Spleen (tissue), 11 donors: Measurements from ENCODE around the gene PARD3. TPM values are rescaled to one million over a fixed set of nuclear protein-coding genes. Genes with fewer than 3 reads are reported as not detected.

Experiments used
- DNase-seq: peaks from one replicate; pipeline ENCODE4 v3.0.0-alpha.2; 2020
- H3K27ac ChIP-seq, 8 donors: fragments of 200-600 bp; sonication (generic) in 7 of 8; 1 replicate in 4 of 8; 2 replicates in 4 of 8; pipeline versions ENCODE4 v1.5.0 to v1.8.0; 2016 to 2021; ENCODE audit warnings: inconsistent platforms in 4 of 8, mild to moderate bottlenecking in 4 of 8, moderate library complexity in 1 of 8
- H3K27me3 ChIP-seq, 7 donors: fragments of 200-600 bp; sonication (generic) in 6 of 7; replicated peaks in 1 of 7; 1 replicate in 4 of 7; 2 replicates in 3 of 7; pipeline versions ENCODE4 v1.5.0 to v1.8.0; 2016 to 2021; ENCODE audit warnings: inconsistent platforms in 3 of 7, mild to moderate bottlenecking in 1 of 7
- H3K36me3 ChIP-seq, 6 donors: fragments of 200-600 bp; sonication (generic) in 5 of 6; 1 replicate in 4 of 6; 2 replicates in 2 of 6; pipeline versions ENCODE4 v1.5.0 to v1.8.0; 2016 to 2021; ENCODE audit warnings: inconsistent platforms in 2 of 6
- H3K4me1 ChIP-seq, 6 donors: fragments of 200-600 bp; sonication (generic) in 5 of 6; 1 replicate in 3 of 6; 2 replicates in 3 of 6; pipeline versions ENCODE4 v1.5.0 to v1.8.0; 2016 to 2021; ENCODE audit warnings: inconsistent platforms in 3 of 6
- H3K4me3 ChIP-seq, 8 donors: fragments of 200-600 bp; sonication (generic) in 7 of 8; 1 replicate in 4 of 8; 2 replicates in 4 of 8; pipeline versions ENCODE4 v1.5.0 to v1.8.0; 2016 to 2021; ENCODE audit warnings: inconsistent platforms in 4 of 8, mild to moderate bottlenecking in 4 of 8, moderate library complexity in 2 of 8
- H3K9me3 ChIP-seq, 8 donors: fragments of 200-600 bp; sonication (generic) in 7 of 8; 1 replicate in 4 of 8; 2 replicates in 4 of 8; pipeline versions ENCODE4 v1.5.0 to v1.8.0; 2016 to 2021; ENCODE audit warnings: inconsistent platforms in 4 of 8
- POLR2A ChIP-seq, 3 donors: fragments of 450-650 bp; IDR thresholded peaks; one replicate each; pipeline ENCODE4 v1.5.1; 2017; ENCODE audit warnings: antibody characterized with exemption in 3 of 3, mild to moderate bottlenecking in 1 of 3
- POLR2AphosphoS5 ChIP-seq, 3 donors: sonication (generic); formaldehyde crosslinking; IDR thresholded peaks; one replicate each; pipeline ENCODE4 v1.5.1; 2017; ENCODE audit warnings: antibody characterized with exemption in 3 of 3
- WGBS, 5 donors: extraction: QIAGEN DNeasy Blood & Tissue Kit in 3 of 5; methylation state at CpG; one replicate each; pipeline versions ENCODE4 v1.1.5 to v1.1.7; 2013 to 2018; 5-methylcytosine and 5-hydroxymethylcytosine counted together
- intact Hi-C: fragments of 100-400 bp; cut with DNase I; formaldehyde crosslinking; loops from one replicate; pipeline ENCODE4 v1.15.0; 2023; ENCODE audit warnings: low total_unique reads
- polyA plus RNA-seq, 3 donors: library from polyadenylated mRNA; stranded (reverse); fragments of 200-250 nt; gene quantifications; one replicate each; pipeline ENCODE4 v1.2.1, GENCODE V29; 2013
- total RNA-seq, 7 donors: library from RNA; depleted of rRNA in 3 of 7; stranded (reverse); fragments of >200 nt in 3 of 7; fragmentation: NEBNext Ultra II Directional in 4 of 7; extraction: Animal tissue kit (Norgen Biotek cat#: 25700) in 4 of 7; gene quantifications; one replicate each; pipeline versions ENCODE4 v1.1.0 to v1.2.1, GENCODE V29; 2016 to 2021
- TF ChIP-seq, protein P1 (sequence below), 11 experiments: fragments of 200-600 bp in 7 of 11; fragments of 450-650 bp in 4 of 11; sonication (generic) in 4 of 11; IDR thresholded peaks in 8 of 11; conservative IDR thresholded peaks in 3 of 11; 1 replicate in 7 of 11; 2 replicates in 4 of 11; pipeline versions ENCODE4 v1.4.0 to v1.8.0; 2016 to 2021; ENCODE audit warnings: antibody characterized with exemption in 11 of 11, inconsistent platforms in 4 of 11, mild to moderate bottlenecking in 1 of 11
- donor health status: healthy with polysubstance abuse.
- donor health status: DM: no; HTN: no; CAD: no; lungs with moderate emphysema.
- donor health status: DM: no; HTN: no; CAD: no.
- donor health status: Bipolar disorder and iron deficiency.
- donor health status: healthy.
- donor health status: DM: no; HTN: no; CAD: no.
- donor health status: DM: yes; HTN: yes; CAD: no.

PARD3 gene
- total and polyA plus RNA-seq, 10 donors, result 2.8 to 18.9 (median 10.8) TPM

DNA sequence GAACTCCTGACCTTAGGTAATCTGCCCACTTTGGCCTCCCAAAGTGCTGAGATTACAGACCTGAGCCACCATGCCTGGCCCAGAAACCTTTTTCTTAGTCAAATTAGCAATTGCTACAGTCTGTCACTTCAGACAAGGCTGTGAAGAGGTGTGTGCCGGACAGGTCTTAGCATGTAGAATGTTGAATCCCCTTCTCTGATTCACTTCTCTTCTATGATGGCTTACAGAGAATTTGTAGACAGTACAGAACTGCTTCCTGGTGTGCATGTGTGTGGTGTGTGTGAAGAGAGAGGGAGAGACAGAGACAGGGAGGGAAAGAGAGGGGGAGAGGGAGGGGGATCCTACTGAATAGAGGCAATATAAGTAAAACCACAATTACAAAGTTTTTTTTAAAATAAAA is 150.4 kb downstream of the PARD3 start:
- Histone ChIP-seq H3K4me1 (no peaks in the 10 kb centered on the region), H3K9me3 (no peaks in the 10 kb centered on the region), H3K4me3 (no peak overlapping the region), H3K27me3 (no peaks in the 10 kb centered on the region), H3K36me3 (no peaks in the 10 kb centered on the region), H3K27ac (no peak overlapping the region)
- intact Hi-C loops, result no loop called here
- no peak for TF ChIP-seq POLR2A (IDR thresholded peaks at IDR 0.05)
- TF ChIP-seq, protein P1, sequence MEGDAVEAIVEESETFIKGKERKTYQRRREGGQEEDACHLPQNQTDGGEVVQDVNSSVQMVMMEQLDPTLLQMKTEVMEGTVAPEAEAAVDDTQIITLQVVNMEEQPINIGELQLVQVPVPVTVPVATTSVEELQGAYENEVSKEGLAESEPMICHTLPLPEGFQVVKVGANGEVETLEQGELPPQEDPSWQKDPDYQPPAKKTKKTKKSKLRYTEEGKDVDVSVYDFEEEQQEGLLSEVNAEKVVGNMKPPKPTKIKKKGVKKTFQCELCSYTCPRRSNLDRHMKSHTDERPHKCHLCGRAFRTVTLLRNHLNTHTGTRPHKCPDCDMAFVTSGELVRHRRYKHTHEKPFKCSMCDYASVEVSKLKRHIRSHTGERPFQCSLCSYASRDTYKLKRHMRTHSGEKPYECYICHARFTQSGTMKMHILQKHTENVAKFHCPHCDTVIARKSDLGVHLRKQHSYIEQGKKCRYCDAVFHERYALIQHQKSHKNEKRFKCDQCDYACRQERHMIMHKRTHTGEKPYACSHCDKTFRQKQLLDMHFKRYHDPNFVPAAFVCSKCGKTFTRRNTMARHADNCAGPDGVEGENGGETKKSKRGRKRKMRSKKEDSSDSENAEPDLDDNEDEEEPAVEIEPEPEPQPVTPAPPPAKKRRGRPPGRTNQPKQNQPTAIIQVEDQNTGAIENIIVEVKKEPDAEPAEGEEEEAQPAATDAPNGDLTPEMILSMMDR (IDR thresholded peaks at IDR 0.05 in 8 of 11, conservative IDR thresholded peaks at IDR 0.05 in 3 of 11), result no peak
- no peak for TF ChIP-seq POLR2AphosphoS5 (IDR thresholded peaks at IDR 0.05)
- 89 to 100% (median 92%) methylated on average over 1 of the region's 1 CpG for WGBS, 5 donors
- no peak for DNase-seq

DNA sequence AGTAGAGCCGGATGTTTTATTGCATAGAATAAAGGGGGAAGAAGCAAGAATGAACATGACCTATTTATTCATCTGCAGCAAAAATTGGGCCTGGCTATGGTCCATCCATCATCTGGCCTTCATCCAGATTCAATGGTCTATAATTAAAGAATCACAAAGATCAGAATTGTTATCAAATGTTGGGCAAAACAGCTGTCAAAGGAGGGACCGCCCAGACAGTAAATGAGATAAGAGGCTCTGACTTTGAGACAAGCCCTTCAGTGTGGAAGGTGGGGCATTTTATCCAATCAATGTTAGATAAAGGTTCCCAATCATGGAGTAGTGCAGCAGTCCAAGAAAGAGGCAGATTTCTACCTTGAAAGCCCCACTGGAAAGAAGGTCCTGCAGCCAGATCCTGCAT is 153.5 kb downstream of the PARD3 start:
- Histone ChIP-seq H3K27ac (no peak overlapping the region), H3K4me3 (no peak overlapping the region), H3K36me3 (no peaks in the 10 kb centered on the region), H3K27me3 (no peaks in the 10 kb centered on the region), H3K4me1 (peaks cover 0 to 7% (median 2%) of the 10 kb centered on the region in 6 donors), H3K9me3 (no peaks in the 10 kb centered on the region)
- TF ChIP-seq POLR2AphosphoS5 (IDR thresholded peaks at IDR 0.05) (no peak), POLR2A (IDR thresholded peaks at IDR 0.05) (no peak)
- TF ChIP-seq, protein P1 (IDR thresholded peaks at IDR 0.05 in 8 of 11, conservative IDR thresholded peaks at IDR 0.05 in 3 of 11), result no peak
- WGBS, 5 donors, result 78 to 90% (median 87%) methylated on average over 2 of the region's 2 CpGs
- no peak for DNase-seq
- intact Hi-C loops, result no loop called here

DNA sequence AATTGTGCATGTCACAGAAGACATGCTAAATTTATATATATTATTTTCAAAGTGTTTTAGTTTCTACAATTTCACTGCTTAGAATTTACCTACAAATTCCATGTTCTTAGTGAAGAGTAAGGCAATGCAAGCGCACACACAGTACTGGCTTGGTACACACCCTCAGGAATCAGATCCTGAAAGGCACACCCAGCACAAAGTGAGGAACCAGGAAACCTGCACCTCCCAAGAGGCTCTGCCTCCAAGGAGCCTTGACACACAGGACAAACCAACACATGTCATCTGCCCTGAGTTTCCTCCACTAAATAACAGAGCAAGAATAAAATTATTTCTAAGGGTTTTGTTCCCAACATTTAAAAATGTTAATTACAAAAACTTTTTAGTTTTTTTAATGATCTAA is 156.2 kb downstream of the PARD3 start:
- Histone ChIP-seq H3K9me3 (no peaks in the 10 kb centered on the region), H3K27me3 (no peaks in the 10 kb centered on the region), H3K36me3 (no peaks in the 10 kb centered on the region), H3K4me3 (no peak overlapping the region), H3K27ac (no peak overlapping the region), H3K4me1 (peaks cover 0 to 7% (median 4%) of the 10 kb centered on the region in 6 donors)
- TF ChIP-seq POLR2A (IDR thresholded peaks at IDR 0.05), result no peak
- TF ChIP-seq POLR2AphosphoS5 (IDR thresholded peaks at IDR 0.05), result no peak
- TF ChIP-seq, protein P1 (IDR thresholded peaks at IDR 0.05 in 8 of 11, conservative IDR thresholded peaks at IDR 0.05 in 3 of 11), result no peak
- 57 to 89% (median 82%) methylated on average over 1 of the region's 1 CpG for WGBS, 5 donors
- DNase-seq, result no peak
- intact Hi-C loops, result no loop called here

DNA sequence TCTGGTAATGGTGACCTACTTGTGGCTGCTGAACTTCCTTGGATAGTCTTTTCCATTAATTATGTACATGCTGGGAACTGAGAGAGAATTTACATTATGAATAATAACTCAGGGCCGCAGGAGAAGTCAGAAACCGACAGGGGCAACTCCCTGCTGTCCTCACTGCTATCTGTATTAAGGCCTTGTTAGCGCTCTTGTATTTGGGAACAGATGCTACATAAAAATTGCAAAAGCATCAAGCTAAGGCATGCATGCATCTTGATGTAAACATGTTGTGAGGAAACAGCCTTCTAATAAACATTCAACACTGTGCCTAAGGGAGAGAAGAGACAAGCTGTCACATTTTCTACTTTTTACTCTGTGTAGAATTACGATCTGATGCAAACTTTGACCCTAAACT is 158.4 kb downstream of the PARD3 start:
- Histone ChIP-seq H3K27ac (no peak overlapping the region), H3K9me3 (no peaks in the 10 kb centered on the region), H3K36me3 (no peaks in the 10 kb centered on the region), H3K27me3 (no peaks in the 10 kb centered on the region), H3K4me1 (peaks cover 0 to 7% (median 4%) of the 10 kb centered on the region in 6 donors), H3K4me3 (no peak overlapping the region)
- intact Hi-C loops, result no loop called here
- DNase-seq, result no peak
- TF ChIP-seq POLR2AphosphoS5 (IDR thresholded peaks at IDR 0.05) (no peak), POLR2A (IDR thresholded peaks at IDR 0.05) (no peak)
- TF ChIP-seq, protein P1 (IDR thresholded peaks at IDR 0.05 in 8 of 11, conservative IDR thresholded peaks at IDR 0.05 in 3 of 11), result no peak
- 69 to 93% (median 83%) methylated on average over 4 of the region's 4 CpGs for WGBS, 5 donors
